ENCODE measurements around the gene RBMS3.

Gene RBMS3

DNA sequence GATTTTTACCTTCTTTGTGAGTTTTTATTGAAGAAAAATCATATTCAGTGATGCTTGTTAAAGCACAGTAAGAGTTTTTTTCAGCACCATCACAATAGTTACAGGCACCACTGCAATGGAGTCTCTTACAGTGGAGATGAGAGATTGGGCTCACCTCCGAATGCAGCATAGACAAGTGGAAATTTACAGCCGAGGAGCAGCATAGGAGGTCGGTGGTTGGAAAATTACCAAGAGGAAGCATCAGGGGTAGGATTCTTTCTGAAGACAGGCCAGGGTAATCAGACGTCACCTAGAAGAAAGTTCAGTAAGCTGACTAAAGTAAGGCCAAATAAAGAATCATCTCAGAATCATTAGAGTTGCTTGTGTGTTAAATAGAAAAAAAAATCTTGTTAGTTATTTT, 491.6 kb downstream of the RBMS3 start:
- no peaks in the 10 kb centered on the region for H3K9me3 ChIP-seq (ENCODE audit: control extremely low read depth in 1 of 5, control insufficient read depth in 4 of 5, insufficient read depth in 2 of 5, low read depth in 1 of 5, low read length in 4 of 5)
- H3K4me3 ChIP-seq (ENCODE audit: control insufficient read depth in 1 of 7, extremely low read depth in 1 of 7, insufficient read depth in 4 of 7, low read depth in 2 of 7, low read length in 6 of 7) = no peak overlapping the region
- WGBS (ENCODE audit: insufficient coverage) = 90% methylated on average over 3 of the region's 4 CpGs
- no peaks in the 10 kb centered on the region for H3K36me3 ChIP-seq (ENCODE audit: control insufficient read depth in 4 of 4, insufficient read depth in 4 of 4, low read length in 3 of 4)
- no peak for DNase-seq
- ChIA-PET CTCF (interaction anchor here (1.1 kb wide), 1 partner anchor 8 kb away, joined by 3 read pairs; no protein-coding TSS in a partner anchor), POLR2A (no interaction called here)
- no peaks in the 10 kb centered on the region for H3K27me3 ChIP-seq (replicated peaks in 2 of 5; ENCODE audit: control insufficient read depth in 4 of 5, insufficient read depth in 5 of 5, low read length in 4 of 5)
- H3K4me1 ChIP-seq (ENCODE audit: control extremely low read depth in 1 of 4, control insufficient read depth in 4 of 4, insufficient read depth in 4 of 4, low read length in 3 of 4) = no peaks in the 10 kb centered on the region
- no peak overlapping the region for H3K27ac ChIP-seq (ENCODE audit: insufficient read depth in 1 of 2, low read depth in 1 of 2, low read length in 2 of 2, poor library complexity in 1 of 2, severe bottlenecking in 2 of 2)

DNA sequence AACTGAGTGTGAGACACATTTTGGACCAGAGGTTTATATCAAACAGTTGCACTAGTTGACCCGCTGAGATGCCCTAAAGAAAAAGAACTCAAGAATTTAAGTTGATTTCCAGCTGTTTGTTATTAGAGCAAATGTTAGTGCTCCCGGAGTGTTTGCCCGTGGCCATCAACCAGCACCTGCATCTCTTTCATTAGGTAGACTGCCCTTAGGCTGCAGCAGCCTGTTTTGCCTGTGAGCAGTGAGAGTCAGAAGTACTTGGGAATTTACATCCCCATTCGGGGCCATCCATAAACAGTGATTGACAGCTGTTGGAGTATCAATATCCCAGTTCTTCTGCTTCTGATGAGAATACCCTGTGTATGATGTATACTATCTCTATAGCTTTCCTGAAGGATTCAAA, 492.6 kb downstream of the RBMS3 start:
- Histone ChIP-seq H3K4me1 (ENCODE audit: control extremely low read depth in 1 of 4, control insufficient read depth in 4 of 4, insufficient read depth in 4 of 4, low read length in 3 of 4) (no peaks in the 10 kb centered on the region), H3K27me3 (replicated peaks in 2 of 5; ENCODE audit: control insufficient read depth in 4 of 5, insufficient read depth in 5 of 5, low read length in 4 of 5) (no peaks in the 10 kb centered on the region), H3K4me3 (ENCODE audit: control insufficient read depth in 1 of 7, extremely low read depth in 1 of 7, insufficient read depth in 4 of 7, low read depth in 2 of 7, low read length in 6 of 7) (no peak overlapping the region), H3K9me3 (ENCODE audit: control extremely low read depth in 1 of 5, control insufficient read depth in 4 of 5, insufficient read depth in 2 of 5, low read depth in 1 of 5, low read length in 4 of 5) (no peaks in the 10 kb centered on the region), H3K36me3 (ENCODE audit: control insufficient read depth in 4 of 4, insufficient read depth in 4 of 4, low read length in 3 of 4) (no peaks in the 10 kb centered on the region), H3K27ac (ENCODE audit: insufficient read depth in 1 of 2, low read depth in 1 of 2, low read length in 2 of 2, poor library complexity in 1 of 2, severe bottlenecking in 2 of 2) (no peak overlapping the region)
- ChIA-PET CTCF (interaction anchor here (0.8 to 1.1 kb wide), 2 partner anchors 9 to 10 kb away, joined by 3 read pairs; no protein-coding TSS in a partner anchor), POLR2A (no interaction called here)
- WGBS (ENCODE audit: insufficient coverage) = 96% methylated on average over 3 of the region's 4 CpGs
- no peak for DNase-seq

GRCh38 chr3:29775340-29775739, 494.5 kb downstream of the RBMS3 start:
- no peaks in the 10 kb centered on the region for H3K4me1 ChIP-seq (ENCODE audit: control extremely low read depth in 1 of 4, control insufficient read depth in 4 of 4, insufficient read depth in 4 of 4, low read length in 3 of 4)
- DNase-seq = peak in 1 of 3 donors; percentile 19
- no peak overlapping the region for H3K27ac ChIP-seq (ENCODE audit: insufficient read depth in 1 of 2, low read depth in 1 of 2, low read length in 2 of 2, poor library complexity in 1 of 2, severe bottlenecking in 2 of 2)
- no CpG with 5 or more reads among the region's 5 CpGs for WGBS (ENCODE audit: insufficient coverage)
- POLR2A ChIA-PET = no interaction called here
- no peak overlapping the region for H3K4me3 ChIP-seq (ENCODE audit: control insufficient read depth in 1 of 7, extremely low read depth in 1 of 7, insufficient read depth in 4 of 7, low read depth in 2 of 7, low read length in 6 of 7)
- CTCF ChIA-PET = no interaction called here
- no peaks in the 10 kb centered on the region for H3K36me3 ChIP-seq (ENCODE audit: control insufficient read depth in 4 of 4, insufficient read depth in 4 of 4, low read length in 3 of 4)
- H3K27me3 ChIP-seq (replicated peaks in 2 of 5; ENCODE audit: control insufficient read depth in 4 of 5, insufficient read depth in 5 of 5, low read length in 4 of 5) = no peaks in the 10 kb centered on the region
- no peaks in the 10 kb centered on the region for H3K9me3 ChIP-seq (ENCODE audit: control extremely low read depth in 1 of 5, control insufficient read depth in 4 of 5, insufficient read depth in 2 of 5, low read depth in 1 of 5, low read length in 4 of 5)

GRCh38 chr3:29777869-29778268, 497.0 kb downstream of the RBMS3 start:
- 100% methylated on average over 1 of the region's 1 CpG for WGBS (ENCODE audit: insufficient coverage)
- Histone ChIP-seq H3K36me3 (ENCODE audit: control insufficient read depth in 4 of 4, insufficient read depth in 4 of 4, low read length in 3 of 4) (no peaks in the 10 kb centered on the region), H3K27ac (ENCODE audit: insufficient read depth in 1 of 2, low read depth in 1 of 2, low read length in 2 of 2, poor library complexity in 1 of 2, severe bottlenecking in 2 of 2) (no peak overlapping the region), H3K4me3 (ENCODE audit: control insufficient read depth in 1 of 7, extremely low read depth in 1 of 7, insufficient read depth in 4 of 7, low read depth in 2 of 7, low read length in 6 of 7) (no peak overlapping the region), H3K4me1 (ENCODE audit: control extremely low read depth in 1 of 4, control insufficient read depth in 4 of 4, insufficient read depth in 4 of 4, low read length in 3 of 4) (no peaks in the 10 kb centered on the region), H3K9me3 (ENCODE audit: control extremely low read depth in 1 of 5, control insufficient read depth in 4 of 5, insufficient read depth in 2 of 5, low read depth in 1 of 5, low read length in 4 of 5) (peaks cover 0 to 4% (median 0%) of the 10 kb centered on the region in 5 experiments), H3K27me3 (replicated peaks in 2 of 5; ENCODE audit: control insufficient read depth in 4 of 5, insufficient read depth in 5 of 5, low read length in 4 of 5) (no peaks in the 10 kb centered on the region)
- DNase-seq = no peak
- ChIA-PET CTCF (no interaction called here), POLR2A (no interaction called here)

DNA sequence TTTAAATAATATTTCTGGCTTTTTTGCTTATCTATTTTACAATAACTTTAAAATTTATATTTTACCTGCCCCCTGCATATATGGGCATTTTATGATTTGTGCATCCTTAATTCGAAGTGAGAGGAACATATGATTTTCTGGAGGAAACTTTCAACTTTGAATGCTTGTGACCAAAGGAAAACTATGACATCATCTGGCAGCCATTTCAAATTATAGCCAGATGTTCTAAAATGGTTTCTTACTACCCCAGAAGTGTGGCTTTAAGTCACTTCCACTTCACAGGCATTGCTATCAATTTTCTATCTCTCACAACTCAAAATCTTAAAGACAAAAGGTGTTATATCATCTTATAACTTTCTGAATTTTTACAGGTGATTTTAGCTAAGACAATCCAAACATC, 508.8 kb downstream of the RBMS3 start:
- CTCF ChIA-PET = no interaction called here
- POLR2A ChIA-PET = no interaction called here
- no CpG with 5 or more reads among the region's 1 CpG for WGBS (ENCODE audit: insufficient coverage)
- no peaks in the 10 kb centered on the region for H3K4me1 ChIP-seq (ENCODE audit: control extremely low read depth in 1 of 4, control insufficient read depth in 4 of 4, insufficient read depth in 4 of 4, low read length in 3 of 4)
- DNase-seq = no peak
- no peak overlapping the region for H3K4me3 ChIP-seq (ENCODE audit: control insufficient read depth in 1 of 7, extremely low read depth in 1 of 7, insufficient read depth in 4 of 7, low read depth in 2 of 7, low read length in 6 of 7)
- H3K36me3 ChIP-seq (ENCODE audit: control insufficient read depth in 4 of 4, insufficient read depth in 4 of 4, low read length in 3 of 4) = no peaks in the 10 kb centered on the region
- H3K27ac ChIP-seq (ENCODE audit: insufficient read depth in 1 of 2, low read depth in 1 of 2, low read length in 2 of 2, poor library complexity in 1 of 2, severe bottlenecking in 2 of 2) = no peak overlapping the region
- H3K9me3 ChIP-seq (ENCODE audit: control extremely low read depth in 1 of 5, control insufficient read depth in 4 of 5, insufficient read depth in 2 of 5, low read depth in 1 of 5, low read length in 4 of 5) = no peaks in the 10 kb centered on the region
- H3K27me3 ChIP-seq (replicated peaks in 2 of 5; ENCODE audit: control insufficient read depth in 4 of 5, insufficient read depth in 5 of 5, low read length in 4 of 5) = no peaks in the 10 kb centered on the region

DNA sequence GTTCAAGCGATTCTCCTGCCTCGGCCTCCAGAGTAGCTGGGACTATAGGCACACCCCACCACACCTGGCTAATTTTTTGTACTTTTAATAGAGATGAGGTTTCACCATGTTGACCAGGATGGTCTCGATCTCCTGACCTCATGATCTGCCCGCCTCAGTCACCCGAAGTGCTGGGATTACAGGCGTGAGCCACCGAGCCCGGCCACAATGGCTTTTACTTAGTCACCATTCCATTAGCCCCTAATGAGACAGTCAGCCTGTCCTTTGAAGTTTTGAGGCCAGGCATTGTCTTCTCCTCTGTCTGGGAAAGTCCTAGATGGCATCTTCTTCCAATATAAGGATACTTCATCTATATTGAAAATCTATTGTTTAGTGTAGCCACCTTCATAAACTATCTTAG, 515.9 kb downstream of the RBMS3 start:
- 100% methylated on average over 6 of the region's 8 CpGs for WGBS (ENCODE audit: insufficient coverage)
- CTCF ChIA-PET = no interaction called here
- POLR2A ChIA-PET = interaction anchor here (0.6 kb wide), 1 partner anchor 19 kb away, joined by 3 read pairs; no protein-coding TSS in a partner anchor

DNA sequence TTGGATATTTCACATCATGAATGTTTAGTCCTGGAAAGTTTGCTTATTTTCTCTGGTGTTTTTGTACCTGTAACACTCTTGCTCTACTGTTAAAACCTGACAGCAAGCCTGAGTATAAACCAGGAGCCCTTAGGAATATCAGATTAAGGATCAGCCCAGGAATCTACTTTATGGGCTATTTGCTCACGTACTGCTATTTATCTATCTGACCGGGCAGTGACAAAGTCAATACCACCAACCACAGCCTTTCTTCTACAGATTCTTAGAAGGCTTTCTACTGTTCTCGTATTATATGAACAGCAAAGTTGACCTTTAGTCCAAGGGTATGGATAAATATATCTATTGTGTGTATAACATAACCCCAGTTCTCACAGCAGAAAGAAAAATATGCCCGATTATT, 521.2 kb downstream of the RBMS3 start:
- Histone ChIP-seq H3K4me1 (ENCODE audit: control extremely low read depth in 1 of 4, control insufficient read depth in 4 of 4, insufficient read depth in 4 of 4, low read length in 3 of 4) (no peaks in the 10 kb centered on the region), H3K27ac (ENCODE audit: insufficient read depth in 1 of 2, low read depth in 1 of 2, low read length in 2 of 2, poor library complexity in 1 of 2, severe bottlenecking in 2 of 2) (no peak overlapping the region), H3K36me3 (ENCODE audit: control insufficient read depth in 4 of 4, insufficient read depth in 4 of 4, low read length in 3 of 4) (no peaks in the 10 kb centered on the region), H3K4me3 (ENCODE audit: control insufficient read depth in 1 of 7, extremely low read depth in 1 of 7, insufficient read depth in 4 of 7, low read depth in 2 of 7, low read length in 6 of 7) (no peak overlapping the region), H3K27me3 (replicated peaks in 2 of 5; ENCODE audit: control insufficient read depth in 4 of 5, insufficient read depth in 5 of 5, low read length in 4 of 5) (no peaks in the 10 kb centered on the region), H3K9me3 (ENCODE audit: control extremely low read depth in 1 of 5, control insufficient read depth in 4 of 5, insufficient read depth in 2 of 5, low read depth in 1 of 5, low read length in 4 of 5) (no peaks in the 10 kb centered on the region)
- POLR2A ChIA-PET = no interaction called here
- WGBS (ENCODE audit: insufficient coverage) = 100% methylated on average over 1 of the region's 4 CpGs
- DNase-seq = no peak
- CTCF ChIA-PET = no interaction called here

More for the DNA sequence above, 515.9 kb downstream of the RBMS3 start:
- Histone ChIP-seq H3K27ac (ENCODE audit: insufficient read depth in 1 of 2, low read depth in 1 of 2, low read length in 2 of 2, poor library complexity in 1 of 2, severe bottlenecking in 2 of 2) (no peak overlapping the region), H3K4me1 (ENCODE audit: control extremely low read depth in 1 of 4, control insufficient read depth in 4 of 4, insufficient read depth in 4 of 4, low read length in 3 of 4) (no peaks in the 10 kb centered on the region), H3K4me3 (ENCODE audit: control insufficient read depth in 1 of 7, extremely low read depth in 1 of 7, insufficient read depth in 4 of 7, low read depth in 2 of 7, low read length in 6 of 7) (no peak overlapping the region), H3K36me3 (ENCODE audit: control insufficient read depth in 4 of 4, insufficient read depth in 4 of 4, low read length in 3 of 4) (no peaks in the 10 kb centered on the region), H3K27me3 (replicated peaks in 2 of 5; ENCODE audit: control insufficient read depth in 4 of 5, insufficient read depth in 5 of 5, low read length in 4 of 5) (no peaks in the 10 kb centered on the region), H3K9me3 (ENCODE audit: control extremely low read depth in 1 of 5, control insufficient read depth in 4 of 5, insufficient read depth in 2 of 5, low read depth in 1 of 5, low read length in 4 of 5) (no peaks in the 10 kb centered on the region)
- no peak for DNase-seq
